HepG2 (cell line): ENCODE results near the gene ZMYND8.

Experiments
- BCL6 ChIP-seq: IDR thresholded peaks from 2 replicates; pipeline ENCODE4 v1.6.1; 2016; ENCODE audit warnings: missing genetic modification reagents, missing compliant biosample characterization
- SIN3A ChIP-seq: IDR thresholded peaks from 2 replicates; pipeline ENCODE4 v1.6.1; 2011; ENCODE audit warnings: low read depth, mild to moderate bottlenecking, control low read depth, low read length, borderline replicate concordance
- SP4 ChIP-seq: sonication (generic); formaldehyde crosslinking; IDR thresholded peaks from 2 replicates; pipeline ENCODE4 v1.8.1; 2023; ENCODE audit warnings: mild to moderate bottlenecking, missing genetic modification reagents
- ZNF121 ChIP-seq: sonication (generic); formaldehyde crosslinking; IDR thresholded peaks from 2 replicates; pipeline ENCODE4 v1.5.0; 2020; ENCODE audit warnings: mild to moderate bottlenecking, missing genetic modification reagents
- ZNF710 ChIP-seq: sonication (generic); formaldehyde crosslinking; IDR thresholded peaks from 2 replicates; pipeline ENCODE4 v1.5.0; 2020; ENCODE audit warnings: mild to moderate bottlenecking, missing genetic modification reagents, borderline replicate concordance
- ZNF768 ChIP-seq: sonication (generic); formaldehyde crosslinking; IDR thresholded peaks from 2 replicates; pipeline ENCODE4 v1.4.0; 2020; ENCODE audit warnings: missing genetic modification reagents
- TF ChIP-seq, protein P1 (sequence below): sonication (generic); formaldehyde crosslinking; IDR thresholded peaks from 2 replicates; pipeline ENCODE4 v1.5.0; 2020; ENCODE audit warnings: mild to moderate bottlenecking, missing genetic modification reagents, moderate library complexity

- no peak for TF ChIP-seq ZNF121 (CRISPR knock-in tag)
- TF ChIP-seq SIN3A, result no peak
- no peak for TF ChIP-seq ZNF710 (CRISPR knock-in tag)
- no peak for TF ChIP-seq ZNF768 (CRISPR knock-in tag)
- no peak for TF ChIP-seq SP4 (CRISPR knock-in tag)
- TF ChIP-seq, protein P1, sequence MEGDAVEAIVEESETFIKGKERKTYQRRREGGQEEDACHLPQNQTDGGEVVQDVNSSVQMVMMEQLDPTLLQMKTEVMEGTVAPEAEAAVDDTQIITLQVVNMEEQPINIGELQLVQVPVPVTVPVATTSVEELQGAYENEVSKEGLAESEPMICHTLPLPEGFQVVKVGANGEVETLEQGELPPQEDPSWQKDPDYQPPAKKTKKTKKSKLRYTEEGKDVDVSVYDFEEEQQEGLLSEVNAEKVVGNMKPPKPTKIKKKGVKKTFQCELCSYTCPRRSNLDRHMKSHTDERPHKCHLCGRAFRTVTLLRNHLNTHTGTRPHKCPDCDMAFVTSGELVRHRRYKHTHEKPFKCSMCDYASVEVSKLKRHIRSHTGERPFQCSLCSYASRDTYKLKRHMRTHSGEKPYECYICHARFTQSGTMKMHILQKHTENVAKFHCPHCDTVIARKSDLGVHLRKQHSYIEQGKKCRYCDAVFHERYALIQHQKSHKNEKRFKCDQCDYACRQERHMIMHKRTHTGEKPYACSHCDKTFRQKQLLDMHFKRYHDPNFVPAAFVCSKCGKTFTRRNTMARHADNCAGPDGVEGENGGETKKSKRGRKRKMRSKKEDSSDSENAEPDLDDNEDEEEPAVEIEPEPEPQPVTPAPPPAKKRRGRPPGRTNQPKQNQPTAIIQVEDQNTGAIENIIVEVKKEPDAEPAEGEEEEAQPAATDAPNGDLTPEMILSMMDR (CRISPR knock-in tag), result no peak
- no peak for TF ChIP-seq BCL6 (CRISPR knock-in tag)
Observed at GRCh38 chr20:47252879-47253307, 103.6 kb downstream of the ZMYND8 start.
